Brain microvascular endothelial cell (primary cell): Measurements from ENCODE around the gene CD320.
"Not testable (repeated sequence)": the region's sequence is repeated elsewhere in the genome, so short reads cannot be mapped to it uniquely, and the experiment has no call there.

Experiments used
- DNase-seq: peaks from one replicate; pipeline ENCODE4 v3.0.0-alpha.2; 2020
- H3K27ac ChIP-seq: fragments of 250-450 bp; sonication (Bioruptor Pico); 2 replicates; pipeline ENCODE4 v1.5.1; 2020; ENCODE audit warnings: mild to moderate bottlenecking, moderate library complexity
- H3K27me3 ChIP-seq: fragments of 250-450 bp; sonication (Bioruptor Pico); replicated peaks from 2 replicates; pipeline ENCODE4 v1.5.1; 2020; ENCODE audit warnings: mild to moderate bottlenecking
- H3K36me3 ChIP-seq: fragments of 250-450 bp; sonication (Bioruptor Pico); replicated peaks from 2 replicates; pipeline ENCODE4 v1.5.1; 2020; ENCODE audit warnings: mild to moderate bottlenecking
- H3K4me3 ChIP-seq: 2 replicates; pipeline ENCODE4 v1.5.1; 2011; ENCODE audit warnings: low read depth, mild to moderate bottlenecking, control low read depth, low read length, moderate library complexity
- in situ Hi-C: cut with HindIII; loops from 2 replicates; pipeline ENCODE4 v1.10.0; 2017; ENCODE audit warnings: low sequenced_read_pairs, low pct_ligation_motif_present
- TF ChIP-seq, protein P1 (sequence below): IDR thresholded peaks from 2 replicates; pipeline ENCODE4 v1.5.1; 2011; ENCODE audit warnings: low read depth, mild to moderate bottlenecking, moderate library complexity, low read length, control low read depth, inconsistent platforms; ENCODE audit errors: missing control alignments

CD320 gene

DNA sequence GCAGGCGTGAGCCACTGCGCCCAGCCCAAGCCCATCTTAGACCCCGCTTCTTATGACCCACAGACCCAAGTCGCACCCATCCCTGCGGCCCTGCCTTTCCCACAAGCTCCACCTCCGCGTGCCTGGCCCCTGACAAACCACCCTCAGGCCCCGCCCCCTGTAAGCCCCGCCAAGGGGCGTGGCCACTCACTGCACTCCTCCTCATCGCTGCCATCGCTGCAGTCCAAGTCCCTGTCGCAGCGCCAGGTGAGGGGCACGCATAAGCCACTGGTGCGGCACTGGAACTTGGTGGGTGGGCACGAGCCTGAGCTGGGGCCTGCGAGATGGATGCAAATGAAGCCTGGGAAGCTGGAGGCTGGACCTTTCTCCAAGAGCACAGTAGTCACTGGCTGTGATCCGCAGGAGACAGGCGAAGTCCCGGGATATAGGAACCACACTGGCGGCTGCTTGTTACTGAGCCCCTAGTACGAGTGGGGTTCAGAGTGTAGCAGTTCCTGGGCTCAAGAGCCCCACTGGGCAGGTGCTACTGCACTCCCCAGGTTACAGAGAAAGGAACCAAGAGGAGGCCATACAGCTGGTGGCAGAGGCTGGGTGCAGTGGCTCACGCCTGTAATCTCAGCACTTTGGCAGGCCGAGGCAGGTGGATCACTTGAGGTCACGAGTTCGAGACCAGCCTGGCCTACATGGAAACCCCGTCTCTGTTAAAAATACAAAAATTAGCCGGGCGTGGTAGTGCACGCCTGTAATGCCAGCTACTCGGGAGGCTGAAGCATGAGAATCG lies 3.1 kb downstream of the CD320 start:
- in situ Hi-C loops: no loop called here
- TF ChIP-seq, protein P1, sequence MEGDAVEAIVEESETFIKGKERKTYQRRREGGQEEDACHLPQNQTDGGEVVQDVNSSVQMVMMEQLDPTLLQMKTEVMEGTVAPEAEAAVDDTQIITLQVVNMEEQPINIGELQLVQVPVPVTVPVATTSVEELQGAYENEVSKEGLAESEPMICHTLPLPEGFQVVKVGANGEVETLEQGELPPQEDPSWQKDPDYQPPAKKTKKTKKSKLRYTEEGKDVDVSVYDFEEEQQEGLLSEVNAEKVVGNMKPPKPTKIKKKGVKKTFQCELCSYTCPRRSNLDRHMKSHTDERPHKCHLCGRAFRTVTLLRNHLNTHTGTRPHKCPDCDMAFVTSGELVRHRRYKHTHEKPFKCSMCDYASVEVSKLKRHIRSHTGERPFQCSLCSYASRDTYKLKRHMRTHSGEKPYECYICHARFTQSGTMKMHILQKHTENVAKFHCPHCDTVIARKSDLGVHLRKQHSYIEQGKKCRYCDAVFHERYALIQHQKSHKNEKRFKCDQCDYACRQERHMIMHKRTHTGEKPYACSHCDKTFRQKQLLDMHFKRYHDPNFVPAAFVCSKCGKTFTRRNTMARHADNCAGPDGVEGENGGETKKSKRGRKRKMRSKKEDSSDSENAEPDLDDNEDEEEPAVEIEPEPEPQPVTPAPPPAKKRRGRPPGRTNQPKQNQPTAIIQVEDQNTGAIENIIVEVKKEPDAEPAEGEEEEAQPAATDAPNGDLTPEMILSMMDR: no peak
- DNase-seq: no peak
- H3K27ac ChIP-seq: no peak overlapping the region
- no peak overlapping the region for H3K4me3 ChIP-seq
- peaks cover 5% of the 10 kb centered on the region for H3K36me3 ChIP-seq
- H3K27me3 ChIP-seq: no peaks in the 10 kb centered on the region

GRCh38 chr19:8302734-8303133 lies 5.4 kb downstream of the CD320 start:
- H3K4me3 ChIP-seq: no peak overlapping the region
- no peaks in the 10 kb centered on the region for H3K27me3 ChIP-seq
- no peaks in the 10 kb centered on the region for H3K36me3 ChIP-seq
- in situ Hi-C loops: no loop called here
- TF ChIP-seq, protein P1: no peak
- H3K27ac ChIP-seq: no peak overlapping the region
- DNase-seq: no peak

DNA sequence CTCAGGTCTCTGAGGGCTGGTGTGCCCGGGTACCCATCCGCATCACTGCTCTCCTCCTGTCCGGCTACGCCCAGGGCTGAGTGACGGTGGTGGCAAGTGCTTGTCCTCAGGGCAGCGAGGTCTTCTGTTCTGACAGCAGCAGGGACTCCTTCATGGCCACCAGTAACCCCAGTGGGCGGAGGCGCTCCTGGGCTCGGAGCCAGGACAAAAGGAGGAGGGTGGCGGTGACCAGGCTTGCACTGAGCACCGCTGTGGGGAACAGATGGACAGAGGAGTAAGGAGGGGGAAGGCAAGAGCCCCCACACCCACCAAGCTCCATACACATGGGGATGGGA lies 5.8 kb downstream of the CD320 start:
- no peak overlapping the region for H3K4me3 ChIP-seq
- H3K36me3 ChIP-seq: no peaks in the 10 kb centered on the region
- TF ChIP-seq, protein P1: no peak
- no peak overlapping the region for H3K27ac ChIP-seq
- DNase-seq: no peak
- no peaks in the 10 kb centered on the region for H3K27me3 ChIP-seq
- in situ Hi-C loops: no loop called here

DNA sequence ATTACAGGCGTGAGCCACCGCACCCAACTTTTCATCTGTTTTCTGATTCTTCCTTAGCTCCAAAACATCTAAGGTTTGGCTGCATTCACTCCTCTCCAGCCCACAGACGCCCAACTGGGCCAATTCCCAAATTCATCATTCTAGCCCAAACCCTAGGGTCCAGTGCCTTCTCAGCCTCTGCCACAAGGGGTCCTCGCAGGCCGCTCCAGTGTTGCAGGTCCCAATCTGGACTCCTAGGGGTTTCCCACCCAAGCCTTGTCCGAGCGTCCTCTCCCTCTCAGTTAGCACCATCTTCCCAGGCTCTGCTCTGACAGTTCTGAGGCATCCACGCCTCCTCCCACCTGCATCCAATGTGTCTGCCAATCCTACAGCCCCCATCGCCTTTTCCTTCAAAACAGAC lies 16.8 kb downstream of the CD320 start:
- H3K4me3 ChIP-seq, H3K27ac ChIP-seq, H3K36me3 ChIP-seq, in situ Hi-C loops, H3K27me3 ChIP-seq, DNase-seq: not testable (repeated sequence)

DNA sequence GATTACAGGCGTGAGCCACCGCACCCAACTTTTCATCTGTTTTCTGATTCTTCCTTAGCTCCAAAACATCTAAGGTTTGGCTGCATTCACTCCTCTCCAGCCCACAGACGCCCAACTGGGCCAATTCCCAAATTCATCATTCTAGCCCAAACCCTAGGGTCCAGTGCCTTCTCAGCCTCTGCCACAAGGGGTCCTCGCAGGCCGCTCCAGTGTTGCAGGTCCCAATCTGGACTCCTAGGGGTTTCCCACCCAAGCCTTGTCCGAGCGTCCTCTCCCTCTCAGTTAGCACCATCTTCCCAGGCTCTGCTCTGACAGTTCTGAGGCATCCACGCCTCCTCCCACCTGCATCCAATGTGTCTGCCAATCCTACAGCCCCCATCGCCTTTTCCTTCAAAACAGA lies 31.6 kb downstream of the CD320 start:
- DNase-seq, in situ Hi-C loops: not testable (repeated sequence)

GRCh38 chr19:8269724-8270123 lies 38.4 kb downstream of the CD320 start:
- Histone ChIP-seq H3K4me3 (no peak overlapping the region), H3K27ac (no peak overlapping the region), H3K27me3 (no peaks in the 10 kb centered on the region), H3K36me3 (no peaks in the 10 kb centered on the region)
- in situ Hi-C loops: no loop called here
- TF ChIP-seq, protein P1: no peak
- DNase-seq: no peak

More for the DNA sequence above, 31.6 kb downstream of the CD320 start:
- H3K27me3 ChIP-seq, H3K36me3 ChIP-seq, H3K4me3 ChIP-seq, H3K27ac ChIP-seq: not testable (repeated sequence)

DNA sequence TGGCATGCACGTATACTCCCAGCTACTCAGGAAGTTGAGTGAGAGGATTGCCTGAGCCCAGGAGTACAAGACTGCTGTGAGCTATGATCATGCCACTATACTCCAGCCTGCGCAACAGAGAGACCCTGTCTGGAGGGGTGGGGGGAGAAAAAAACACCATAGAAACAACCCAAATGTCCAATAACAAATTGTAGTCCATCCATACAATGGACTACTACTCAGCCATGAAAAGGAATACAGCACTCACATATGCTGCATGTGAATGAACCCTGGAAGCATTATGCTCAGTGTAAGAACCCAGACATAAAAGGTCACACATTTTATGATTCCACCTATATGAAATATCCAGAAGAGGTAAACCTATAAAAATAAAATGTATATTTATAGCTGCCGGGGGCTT lies 42.3 kb downstream of the CD320 start:
- no peak for DNase-seq
- in situ Hi-C loops: no loop called here

DNA sequence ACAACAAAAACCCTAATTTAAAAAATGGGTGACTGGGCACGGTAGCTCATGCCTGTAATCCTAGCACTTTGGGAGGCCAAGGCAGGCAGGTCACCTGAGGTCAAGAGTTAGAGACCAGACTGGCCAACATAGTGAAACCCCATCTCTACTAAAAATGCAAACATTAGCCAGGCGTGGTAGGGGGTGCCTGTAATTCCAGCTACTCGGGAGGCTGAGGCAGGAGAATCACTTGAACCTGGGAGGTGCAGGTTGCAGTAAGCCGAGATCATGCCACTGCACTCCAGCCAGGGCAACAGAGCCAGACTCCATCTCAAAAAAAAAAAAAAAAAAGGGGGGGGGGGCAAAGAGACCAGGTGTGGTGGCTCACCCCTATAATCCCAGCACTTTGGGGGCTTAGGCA lies 43.9 kb downstream of the CD320 start:
- H3K27me3 ChIP-seq, H3K27ac ChIP-seq, H3K36me3 ChIP-seq, DNase-seq, H3K4me3 ChIP-seq, in situ Hi-C loops: not testable (repeated sequence)

More for the DNA sequence above, 42.3 kb downstream of the CD320 start:
- H3K36me3 ChIP-seq: no peaks in the 10 kb centered on the region
- TF ChIP-seq, protein P1: no peak
- H3K27me3 ChIP-seq: no peaks in the 10 kb centered on the region
- no peak overlapping the region for H3K27ac ChIP-seq
- H3K4me3 ChIP-seq: no peak overlapping the region
